NCI-H2081 treated with DMSO at 0.1 percent for 48 hours (cell line): ENCODE measurements around the gene ZNF12.

ENCODE experiments used
- DNase-seq: peaks from one replicate; lab custom pipeline; 2025; lab: John Stamatoyannopoulos, UW

The ZNF12 gene

GRCh38 chr7:6647080-6647479, 59.7 kb downstream of the ZNF12 start:
- no peak for DNase-seq

- no peak for DNase-seq
These were observed 60.3 kb downstream of the ZNF12 start for GRCh38 chr7:6646465-6646864.

DNA sequence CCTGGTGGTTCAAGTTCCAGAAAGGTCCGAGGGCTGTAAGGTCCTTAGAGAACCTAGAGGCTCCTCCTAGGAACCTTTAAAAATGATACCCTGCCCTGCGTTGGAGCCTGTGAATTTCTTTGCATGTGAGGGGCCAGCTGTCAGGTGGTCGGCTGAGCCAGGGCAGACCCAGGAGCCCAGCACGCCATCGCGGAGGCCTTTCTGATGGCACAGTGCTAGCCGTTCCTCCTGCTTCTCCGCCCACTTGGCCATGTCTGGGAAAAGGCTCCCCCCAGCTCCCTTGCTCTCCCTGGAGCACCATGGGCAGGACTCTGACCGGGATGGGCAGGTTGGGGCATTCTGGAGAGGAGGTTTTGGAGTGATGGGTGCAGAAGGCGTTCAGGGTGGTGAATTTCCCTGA, 62.0 kb downstream of the ZNF12 start:
- DNase-seq, result no peak

DNA sequence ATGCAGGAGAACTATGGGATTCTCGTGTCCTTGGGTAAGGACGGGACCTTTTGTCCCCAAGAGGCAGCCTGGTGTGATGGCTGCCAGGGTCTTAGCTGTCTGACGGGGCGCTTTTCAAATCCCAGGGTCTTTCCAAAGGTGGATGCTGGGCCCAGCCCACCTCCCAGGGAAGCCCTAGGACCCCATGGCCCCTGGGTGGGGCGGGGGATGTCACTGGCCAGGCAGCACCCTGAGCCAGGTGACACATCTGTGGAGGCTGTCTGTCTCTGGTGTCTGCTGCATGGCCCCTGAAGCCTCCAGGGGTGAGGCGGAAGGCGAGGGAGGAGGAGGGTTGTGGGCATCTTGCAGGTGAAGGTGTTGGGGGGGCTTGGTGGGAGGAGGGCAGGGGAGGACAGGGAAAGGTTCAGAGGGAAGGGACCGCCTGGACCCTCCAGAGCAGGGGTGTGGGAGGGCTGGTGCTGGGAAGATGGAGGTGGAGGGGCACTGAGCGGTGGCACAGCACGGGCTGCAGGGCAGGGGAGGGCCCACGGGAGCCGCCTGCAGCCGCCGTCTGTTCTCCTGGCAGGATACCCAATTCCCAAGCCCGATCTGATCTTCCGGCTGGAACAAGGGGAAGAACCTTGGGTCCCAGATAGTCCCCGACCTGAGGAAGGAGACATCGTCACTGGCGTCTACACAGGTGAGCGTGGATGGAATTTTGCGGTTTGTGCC, 62.7 kb downstream of the ZNF12 start:
- DNase-seq, result no peak

GRCh38 chr7:6642861-6643640, 63.7 kb downstream of the ZNF12 start:
- no peak for DNase-seq

- no peak for DNase-seq
These were observed 64.4 kb downstream of the ZNF12 start for GRCh38 chr7:6642239-6642839.

DNA sequence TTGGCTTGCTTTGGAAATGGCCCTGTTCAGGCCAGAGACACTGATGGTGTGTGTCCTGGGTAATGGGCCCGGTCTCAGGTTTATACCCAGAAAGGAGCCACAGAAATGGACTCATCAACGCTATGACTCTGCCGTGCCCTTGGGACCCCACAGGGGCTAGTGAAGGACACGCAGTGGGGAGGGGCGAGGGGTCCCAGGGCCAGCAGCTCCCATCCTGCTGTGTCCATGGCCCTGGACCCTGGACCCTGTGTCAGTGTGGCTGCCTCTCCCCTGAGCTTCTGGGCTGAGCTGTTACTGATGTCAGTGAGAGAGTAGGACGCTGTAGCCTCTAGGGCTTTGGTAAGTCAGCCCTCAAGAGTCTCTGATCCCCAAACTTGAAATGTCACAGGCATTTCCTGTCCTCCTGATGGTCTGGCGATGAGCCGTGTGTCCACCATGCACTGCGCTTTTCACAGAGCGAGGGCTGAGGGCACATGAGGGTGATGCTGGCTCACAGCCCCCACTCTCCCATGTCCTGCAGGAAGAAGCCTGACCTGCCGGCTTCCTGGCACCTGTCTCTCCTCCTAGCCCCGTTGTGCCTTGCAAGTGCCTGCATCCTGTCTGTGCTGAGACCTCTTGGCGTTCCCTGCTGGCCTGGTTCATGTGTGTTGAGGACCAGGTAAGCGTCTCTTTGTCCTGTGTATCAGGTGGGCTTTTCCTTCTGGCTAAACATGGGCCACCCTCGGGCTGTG, 65.3 kb downstream of the ZNF12 start:
- no peak for DNase-seq

DNA sequence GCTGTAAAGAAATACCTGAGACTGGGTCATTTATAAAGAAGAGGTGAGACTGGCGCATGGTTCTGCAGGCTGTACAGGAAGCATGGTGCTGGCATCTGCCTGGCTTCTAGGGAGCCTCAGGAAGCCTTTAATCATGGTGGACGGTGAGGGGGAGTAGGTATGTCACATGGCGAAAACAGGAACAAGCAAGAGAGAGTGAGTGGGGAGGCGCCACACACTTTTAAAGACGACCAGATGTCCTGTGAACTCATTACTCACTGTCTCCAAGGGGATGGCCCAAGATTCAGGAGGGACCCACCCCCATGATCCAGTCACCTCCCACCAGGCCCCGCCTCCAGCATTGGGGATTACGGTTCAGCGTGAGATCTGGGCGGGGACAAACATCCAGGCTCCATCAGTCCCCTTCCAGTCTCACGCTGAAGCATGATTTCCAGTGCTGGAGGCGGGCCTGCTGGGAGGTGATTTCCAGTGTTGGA, 66.5 kb downstream of the ZNF12 start:
- DNase-seq, result no peak

DNA sequence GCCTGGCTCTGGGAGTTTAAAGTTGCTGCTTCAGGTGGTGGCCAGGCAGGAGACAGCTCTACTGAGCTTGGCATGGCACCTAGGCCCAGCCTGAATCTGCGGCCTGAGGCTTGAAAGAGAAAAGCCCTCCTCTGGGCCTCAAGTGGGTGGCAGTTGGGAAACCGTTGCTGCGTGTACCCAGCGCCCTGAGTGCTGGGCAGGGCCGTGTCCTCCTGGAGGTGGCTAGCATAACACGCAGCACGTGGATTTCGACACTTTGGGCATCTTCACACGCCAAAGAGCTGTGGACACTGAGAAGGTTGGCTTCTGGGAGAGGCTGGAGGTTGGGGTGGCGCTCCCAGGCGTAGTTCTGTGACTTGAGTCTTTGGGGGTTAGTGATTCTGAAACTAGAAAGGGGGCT, 67.1 kb downstream of the ZNF12 start:
- DNase-seq, result no peak

- no peak for DNase-seq
These were observed 67.7 kb downstream of the ZNF12 start for GRCh38 chr7:6639032-6639431.
